Keratinocyte (primary cell): ENCODE results near the gene CHD9NB.

Source experiments
- CTCF ChIP-seq, 3 experiments: IDR thresholded peaks in 1 of 3; conservative IDR thresholded peaks in 1 of 3; optimal IDR thresholded peaks in 1 of 3; 2 replicates in 2 of 3; 3 replicates in 1 of 3; pipeline versions ENCODE3 to v1.5.1; 2011; ENCODE audit warnings: low read length in 3 of 3, mild to moderate bottlenecking in 3 of 3, moderate library complexity in 2 of 3, control low read depth in 1 of 3, inconsistent platforms in 1 of 3; ENCODE audit not compliant: insufficient read depth in 2 of 3; ENCODE audit errors: extremely low read depth in 1 of 3
- EZH2 ChIP-seq: IDR thresholded peaks from one replicate; pipeline ENCODE4 v1.6.1; 2012; ENCODE audit warnings: inconsistent platforms, mild to moderate bottlenecking, low read length, moderate library complexity

- no peak for TF ChIP-seq CTCF (optimal IDR thresholded peaks at IDR 0.05 in 1 of 3, IDR thresholded peaks at IDR 0.05 in 1 of 3, conservative IDR thresholded peaks at IDR 0.05 in 1 of 3; ENCODE audit: extremely low read depth in 1 of 3, insufficient read depth in 2 of 3, low read length in 3 of 3)
- no peak for TF ChIP-seq EZH2
Measured at GRCh38 chr16:53064081-53064578, 11.4 kb upstream of the CHD9NB start.
